Esophagus squamous epithelium (tissue), 5 donors: Measurements from ENCODE around the gene DDX46. TPM values are rescaled to one million over a fixed set of nuclear protein-coding genes. Genes with fewer than 3 reads are reported as not detected.
A peak's percentile ranks its signal among the peaks of the same experiment; 100 is the strongest.
"Not testable (repeated sequence)": the region's sequence is repeated elsewhere in the genome, so short reads cannot be mapped to it uniquely, and the experiment has no call there.

Experiments used
- DNase-seq: peaks from one replicate; lab custom pipeline; 2025; lab: John Stamatoyannopoulos, UW
- H3K27ac ChIP-seq, 4 donors: fragments of 200-600 bp; sonication (generic); one replicate each; pipeline ENCODE4 v1.5.1; 2016 to 2019; ENCODE audit warnings: mild to moderate bottlenecking in 1 of 4
- H3K27me3 ChIP-seq, 4 donors: fragments of 200-600 bp; sonication (generic); 1 replicate in 3 of 4; 2 replicates in 1 of 4; pipeline versions ENCODE4 v1.5.1 to v1.6.0; 2017 to 2021; ENCODE audit warnings: antibody characterized with exemption in 1 of 4
- H3K36me3 ChIP-seq, 3 donors: fragments of 200-600 bp; sonication (generic); one replicate each; pipeline ENCODE4 v1.5.1; 2016 to 2019
- H3K4me1 ChIP-seq, 3 donors: fragments of 200-600 bp; sonication (generic); one replicate each; pipeline ENCODE4 v1.5.1; 2017 to 2019
- H3K4me3 ChIP-seq, 4 donors: fragments of 200-600 bp; sonication (generic); 1 replicate in 3 of 4; 2 replicates in 1 of 4; pipeline ENCODE4 v1.5.1; 2016 to 2019; ENCODE audit warnings: mild to moderate bottlenecking in 2 of 4, moderate library complexity in 1 of 4
- H3K9me3 ChIP-seq, 3 donors: fragments of 200-600 bp; sonication (generic); one replicate each; pipeline ENCODE4 v1.5.1; 2016 to 2019
- POLR2A ChIP-seq, 4 donors: fragments of 450-650 bp; IDR thresholded peaks; one replicate each; pipeline ENCODE4 v1.6.1; 2017; ENCODE audit warnings: antibody characterized with exemption in 4 of 4, mild to moderate bottlenecking in 4 of 4, moderate library complexity in 3 of 4
- WGBS, 2 donors: methylation state at CpG; one replicate each; pipeline ENCODE4 v1.1.5; 2018; 5-methylcytosine and 5-hydroxymethylcytosine counted together
- intact Hi-C: fragments of 100-400 bp; cut with DNase I; formaldehyde crosslinking; loops from one replicate; pipeline ENCODE4 v1.15.0; 2022
- total RNA-seq, 4 donors: library from RNA; depleted of rRNA; stranded (reverse); fragments of >200 nt; gene quantifications; one replicate each; pipeline ENCODE4 v1.1.0, GENCODE V29; 2016
- TF ChIP-seq, protein P1 (sequence below), 6 experiments: fragments of 450-650 bp in 4 of 6; fragments of 200-600 bp in 2 of 6; sonication (generic) in 2 of 6; IDR thresholded peaks; one replicate each; pipeline ENCODE4 v1.5.1; 2016 to 2019; ENCODE audit warnings: antibody characterized with exemption in 6 of 6, mild to moderate bottlenecking in 4 of 6, moderate library complexity in 4 of 6
- donor health status: DM: yes; HTN: yes; CAD: no.

The DDX46 gene
- total RNA-seq, 4 donors from 2014 or later = 19.6 to 39.9 (median 30.6) TPM

DNA sequence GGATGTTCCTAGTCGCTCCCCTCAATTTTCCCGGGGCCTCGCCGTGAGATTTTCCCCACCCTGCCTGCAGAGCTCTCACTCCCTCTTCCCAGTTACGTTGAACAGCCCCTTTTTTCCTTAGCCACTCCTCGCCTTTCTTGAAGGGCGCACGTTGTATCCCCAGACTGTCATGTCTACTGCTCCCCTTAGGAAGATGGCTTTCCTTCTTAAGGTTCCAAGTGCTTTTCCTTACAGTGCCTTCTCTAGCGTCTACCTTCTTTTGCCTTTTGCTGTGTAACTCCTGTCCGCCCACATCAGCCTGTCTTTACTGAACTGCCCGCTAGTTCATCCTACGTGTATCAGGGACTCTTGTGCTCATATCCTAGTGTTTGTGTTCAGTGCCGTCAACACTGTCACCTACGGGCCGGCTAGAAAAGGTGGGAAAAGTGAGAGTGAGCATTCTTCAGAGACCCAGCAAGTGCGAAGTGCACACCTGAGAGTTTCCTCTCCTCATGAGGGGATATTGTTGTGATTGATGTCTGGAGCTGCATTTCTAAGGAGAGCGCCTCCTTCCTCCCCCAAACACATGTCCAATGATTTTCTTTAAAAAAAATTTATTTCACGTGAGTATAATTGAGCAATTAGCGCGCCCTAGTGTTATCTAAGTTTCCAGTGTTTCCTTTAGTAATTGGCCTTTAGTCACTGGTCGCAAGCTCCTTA is 19.5 kb upstream of the DDX46 start:
- Histone ChIP-seq H3K27me3 (no peaks in the 10 kb centered on the region), H3K4me1 (peaks cover 0 to 47% (median 7%) of the 10 kb centered on the region in 3 donors), H3K36me3 (peaks cover 0 to 27% (median 3%) of the 10 kb centered on the region in 3 donors), H3K4me3 (peak overlapping the region; percentile 71 to 93 (median 86)), H3K9me3 (no peaks in the 10 kb centered on the region), H3K27ac (peak overlapping the region; percentile 94 to 98 (median 96))
- no peak for TF ChIP-seq POLR2A (IDR thresholded peaks at IDR 0.05)
- TF ChIP-seq, protein P1, sequence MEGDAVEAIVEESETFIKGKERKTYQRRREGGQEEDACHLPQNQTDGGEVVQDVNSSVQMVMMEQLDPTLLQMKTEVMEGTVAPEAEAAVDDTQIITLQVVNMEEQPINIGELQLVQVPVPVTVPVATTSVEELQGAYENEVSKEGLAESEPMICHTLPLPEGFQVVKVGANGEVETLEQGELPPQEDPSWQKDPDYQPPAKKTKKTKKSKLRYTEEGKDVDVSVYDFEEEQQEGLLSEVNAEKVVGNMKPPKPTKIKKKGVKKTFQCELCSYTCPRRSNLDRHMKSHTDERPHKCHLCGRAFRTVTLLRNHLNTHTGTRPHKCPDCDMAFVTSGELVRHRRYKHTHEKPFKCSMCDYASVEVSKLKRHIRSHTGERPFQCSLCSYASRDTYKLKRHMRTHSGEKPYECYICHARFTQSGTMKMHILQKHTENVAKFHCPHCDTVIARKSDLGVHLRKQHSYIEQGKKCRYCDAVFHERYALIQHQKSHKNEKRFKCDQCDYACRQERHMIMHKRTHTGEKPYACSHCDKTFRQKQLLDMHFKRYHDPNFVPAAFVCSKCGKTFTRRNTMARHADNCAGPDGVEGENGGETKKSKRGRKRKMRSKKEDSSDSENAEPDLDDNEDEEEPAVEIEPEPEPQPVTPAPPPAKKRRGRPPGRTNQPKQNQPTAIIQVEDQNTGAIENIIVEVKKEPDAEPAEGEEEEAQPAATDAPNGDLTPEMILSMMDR (IDR thresholded peaks at IDR 0.05) = peak in 2 of 6 experiments; percentile 17 to 23
- WGBS, 2 donors = 2% methylated on average over 21 of the region's 21 CpGs
- intact Hi-C loops = no loop called here
- no peak for DNase-seq

DNA sequence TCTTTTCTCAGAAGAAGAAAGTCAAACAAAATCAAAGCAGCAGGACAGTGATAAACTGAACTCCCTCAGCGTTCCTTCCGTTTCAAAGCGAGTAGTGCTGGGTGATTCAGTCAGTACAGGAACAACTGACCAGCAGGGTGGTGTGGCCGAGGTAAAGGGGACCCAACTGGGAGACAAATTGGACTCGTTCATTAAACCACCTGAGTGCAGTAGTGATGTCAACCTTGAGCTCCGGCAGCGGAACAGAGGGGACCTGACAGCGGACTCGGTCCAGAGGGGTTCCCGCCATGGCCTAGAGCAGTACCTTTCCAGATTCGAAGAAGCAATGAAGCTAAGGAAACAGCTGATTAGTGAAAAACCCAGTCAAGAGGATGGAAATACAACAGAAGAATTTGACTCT is 17.5 kb upstream of the DDX46 start:
- no peak for DNase-seq
- Histone ChIP-seq H3K36me3 (peaks cover 0 to 41% (median 5%) of the 10 kb centered on the region in 3 donors), H3K27ac (no peak overlapping the region), H3K4me1 (peaks cover 0 to 47% (median 7%) of the 10 kb centered on the region in 3 donors), H3K4me3 (no peak overlapping the region), H3K27me3 (no peaks in the 10 kb centered on the region), H3K9me3 (no peaks in the 10 kb centered on the region)
- intact Hi-C loops = no loop called here
- WGBS, 2 donors = 88 to 90% methylated on average over 9 to 11 of the region's 11 CpGs
- TF ChIP-seq, protein P1 (IDR thresholded peaks at IDR 0.05) = no peak
- TF ChIP-seq POLR2A (IDR thresholded peaks at IDR 0.05) = no peak

DNA sequence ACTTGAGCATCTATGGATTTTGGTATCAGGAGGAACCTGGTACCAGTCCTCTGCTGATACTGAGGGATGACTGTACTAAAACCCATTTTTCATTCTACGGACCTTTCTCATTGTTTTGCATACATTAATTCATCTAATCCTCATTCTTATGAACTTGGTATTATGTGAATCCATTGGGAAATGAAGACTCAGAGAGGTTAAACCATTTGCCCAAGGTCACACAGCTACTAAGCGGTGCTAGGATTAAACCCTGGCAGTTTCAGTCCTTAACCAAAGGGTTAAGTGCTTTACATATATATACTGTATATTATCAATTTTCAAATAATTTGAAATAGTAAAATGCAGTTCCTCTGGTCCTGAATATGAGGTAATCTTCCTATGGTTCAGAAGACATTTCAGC is 16.4 kb upstream of the DDX46 start:
- Histone ChIP-seq H3K27ac (no peak overlapping the region), H3K36me3 (peaks cover 0 to 47% (median 5%) of the 10 kb centered on the region in 3 donors), H3K4me3 (no peak overlapping the region), H3K4me1 (peaks cover 0 to 42% (median 7%) of the 10 kb centered on the region in 3 donors), H3K27me3 (no peaks in the 10 kb centered on the region), H3K9me3 (no peaks in the 10 kb centered on the region)
- TF ChIP-seq POLR2A (IDR thresholded peaks at IDR 0.05) = no peak
- TF ChIP-seq, protein P1 (IDR thresholded peaks at IDR 0.05) = no peak
- WGBS, 2 donors = 89 to 91% methylated on average over 2 of the region's 2 CpGs
- no peak for DNase-seq
- intact Hi-C loops = no loop called here

DNA sequence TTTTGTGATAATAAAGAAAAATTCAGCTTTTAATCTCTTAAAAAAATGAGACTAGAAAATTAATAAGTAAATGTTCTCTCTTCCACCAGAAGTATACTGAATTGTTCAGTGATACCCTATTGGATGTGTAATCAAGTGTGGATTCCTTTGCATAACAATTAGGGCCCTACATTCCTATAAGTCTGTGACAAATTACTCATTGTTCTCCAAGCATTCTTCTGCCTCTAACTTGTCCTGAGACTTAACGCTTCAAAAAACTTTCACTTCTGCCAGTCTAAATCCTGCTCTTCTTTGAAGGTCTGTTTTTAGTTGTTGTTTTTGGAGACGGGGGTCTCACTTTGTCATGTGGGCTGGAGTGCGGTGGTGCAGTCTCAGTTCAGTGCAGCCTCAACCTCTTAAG is 9.2 kb upstream of the DDX46 start:
- H3K4me3 ChIP-seq = no peak overlapping the region
- no peak overlapping the region for H3K27ac ChIP-seq
- H3K36me3 ChIP-seq = peaks cover 0 to 55% (median 6%) of the 10 kb centered on the region in 3 donors
- DNase-seq = no peak
- intact Hi-C loops = no loop called here
- 79 to 100% methylated on average over 3 of the region's 3 CpGs for WGBS, 2 donors
- no peaks in the 10 kb centered on the region for H3K27me3 ChIP-seq
- H3K4me1 ChIP-seq = no peaks in the 10 kb centered on the region
- no peak for TF ChIP-seq POLR2A (IDR thresholded peaks at IDR 0.05)
- TF ChIP-seq, protein P1 (IDR thresholded peaks at IDR 0.05) = no peak
- no peaks in the 10 kb centered on the region for H3K9me3 ChIP-seq

DNA sequence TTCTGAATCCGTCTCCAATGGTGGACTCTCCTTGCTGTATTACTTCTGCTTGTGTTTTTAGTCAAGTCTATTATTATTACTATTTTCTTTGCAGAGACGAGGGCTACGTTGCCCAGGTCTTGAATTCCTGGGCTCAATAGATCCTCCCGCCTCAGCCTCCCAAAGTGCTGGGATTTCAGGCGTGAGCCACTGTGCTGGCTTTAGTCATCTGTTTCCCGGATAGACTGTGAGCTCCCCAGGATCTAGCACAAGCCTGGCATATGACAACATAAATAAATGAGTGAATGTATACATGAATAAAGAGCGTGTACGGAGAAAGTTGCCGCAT is 439 bp upstream of the DDX46 start:
- Histone ChIP-seq H3K27me3 (no peaks in the 10 kb centered on the region), H3K9me3 (no peaks in the 10 kb centered on the region), H3K27ac (peak overlapping the region; percentile 82 to 88 (median 86)), H3K4me1 (peaks cover 0 to 42% (median 16%) of the 10 kb centered on the region in 3 donors), H3K36me3 (peaks cover 0 to 4% (median 0%) of the 10 kb centered on the region in 3 donors), H3K4me3 (peak overlapping the region; percentile 81 to 99 (median 88))
- TF ChIP-seq POLR2A (IDR thresholded peaks at IDR 0.05) = no peak
- TF ChIP-seq, protein P1 (IDR thresholded peaks at IDR 0.05) = no peak
- no peak for DNase-seq
- intact Hi-C loops = no loop called here
- 19 to 30% methylated on average over 6 to 8 of the region's 9 CpGs for WGBS, 2 donors

DNA sequence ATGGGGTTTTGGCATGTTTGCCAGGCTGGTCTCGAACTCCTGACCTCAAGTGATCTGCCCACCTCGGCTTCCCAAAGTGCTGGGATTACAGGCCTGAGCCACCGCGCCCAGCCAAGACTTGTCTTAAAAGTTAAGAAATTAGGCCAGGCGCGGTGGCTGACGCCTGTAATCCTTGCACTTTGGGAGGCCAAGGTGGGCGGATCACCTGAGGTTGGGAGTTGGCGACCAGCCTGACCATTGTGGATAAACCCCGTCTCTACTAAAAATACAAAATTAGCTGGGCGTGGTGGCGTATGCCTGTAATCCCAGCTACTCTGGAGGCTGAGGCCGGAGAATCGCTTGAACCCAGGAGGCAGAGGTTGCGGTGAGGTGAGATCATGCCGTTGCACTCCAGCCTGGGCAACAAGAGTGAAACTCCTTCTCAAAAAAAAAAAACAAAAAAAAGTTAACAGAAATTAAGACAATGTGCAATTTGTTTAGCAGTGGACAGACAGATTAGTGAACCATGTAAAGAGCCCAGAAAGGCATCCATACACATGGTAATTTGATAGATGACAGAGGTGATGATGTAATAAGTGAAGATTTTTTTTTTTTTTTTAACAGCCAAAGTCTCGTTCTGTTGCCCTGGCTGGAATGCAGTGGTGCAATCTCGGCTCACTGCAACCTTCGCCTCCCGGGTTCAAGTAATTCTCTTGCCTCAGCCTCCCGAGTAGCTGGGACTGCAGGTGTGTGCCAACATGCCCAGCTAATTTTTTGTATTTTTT is 9.1 kb downstream of the DDX46 start:
- H3K4me1 ChIP-seq, H3K27me3 ChIP-seq, intact Hi-C loops, H3K9me3 ChIP-seq, H3K4me3 ChIP-seq, DNase-seq, H3K27ac ChIP-seq: not testable (repeated sequence)
- WGBS, 2 donors = 93 to 95% methylated on average over 15 to 17 of the region's 21 CpGs
- H3K36me3 ChIP-seq = peaks cover 0 to 99% (median 38%) of the 10 kb centered on the region in 3 donors
